Smooth muscle cell (in vitro differentiated cells): ENCODE measurements around the gene TCHH. TPM values are rescaled to one million over a fixed set of nuclear protein-coding genes. Genes with fewer than 3 reads are reported as not detected.

Experiments
- DNase-seq: peaks from one replicate; lab custom pipeline; 2025; ENCODE audit not compliant: unreplicated experiment; lab: John Stamatoyannopoulos, UW
- H2AFZ ChIP-seq: fragments of 200-600 bp; sonication (generic); 2 replicates; pipeline ENCODE4 v1.6.0; 2016; ENCODE audit warnings: antibody characterized with exemption, low read depth, mild to moderate bottlenecking
- H3F3A ChIP-seq: fragments of 200-600 bp; sonication (generic); 2 replicates; pipeline ENCODE4 v1.6.0; 2017; ENCODE audit warnings: antibody characterized with exemption, low read depth
- H3K27ac ChIP-seq: fragments of 200-600 bp; sonication (generic); 2 replicates; pipeline ENCODE4 v1.5.1; 2016; ENCODE audit warnings: low read depth, mild to moderate bottlenecking
- H3K27me3 ChIP-seq: fragments of 200-600 bp; sonication (generic); 2 replicates; pipeline ENCODE4 v1.6.1; 2016; ENCODE audit warnings: low read depth, mild to moderate bottlenecking
- H3K36me3 ChIP-seq: fragments of 200-600 bp; sonication (generic); 2 replicates; pipeline ENCODE4 v1.5.1; 2016; ENCODE audit warnings: low read depth
- H3K4me1 ChIP-seq: fragments of 200-600 bp; sonication (generic); 2 replicates; pipeline ENCODE4 v1.5.1; 2016; ENCODE audit warnings: low read depth
- H3K4me2 ChIP-seq: fragments of 200-600 bp; sonication (generic); 2 replicates; pipeline ENCODE4 v1.6.0; 2016; ENCODE audit warnings: mild to moderate bottlenecking
- H3K4me3 ChIP-seq: fragments of 200-600 bp; sonication (generic); 2 replicates; pipeline ENCODE4 v1.5.1; 2016; ENCODE audit warnings: mild to moderate bottlenecking
- H3K79me2 ChIP-seq: fragments of 200-600 bp; sonication (generic); 2 replicates; pipeline ENCODE4 v1.6.0; 2016; ENCODE audit warnings: low read depth, mild to moderate bottlenecking
- H3K9ac ChIP-seq: fragments of 200-600 bp; sonication (generic); 2 replicates; pipeline ENCODE4 v1.6.0; 2016; ENCODE audit warnings: low read depth
- H3K9me3 ChIP-seq: fragments of 200-600 bp; sonication (generic); replicated peaks from 2 replicates; pipeline ENCODE4 v1.5.1; 2016; ENCODE audit warnings: low read depth
- H4K20me1 ChIP-seq: fragments of 200-600 bp; sonication (generic); 2 replicates; pipeline ENCODE4 v1.6.0; 2016; ENCODE audit warnings: low read depth
- CTCF ChIP-seq: fragments of 200-600 bp; sonication (generic); IDR thresholded peaks from 2 replicates; pipeline ENCODE4 v1.5.1; 2017; ENCODE audit warnings: borderline replicate concordance, mild to moderate bottlenecking, antibody characterized with exemption; ENCODE audit not compliant: insufficient read depth, poor library complexity, severe bottlenecking
- WGBS: methylation state at CpG from one replicate; pipeline ENCODE4 v1.1.7; 2016; ENCODE audit warnings: low lambda C conversion rate; 5-methylcytosine and 5-hydroxymethylcytosine counted together
- polyA plus RNA-seq: library from polyadenylated mRNA; unstranded; fragments of >200 nt; fragmentation: Nextera tagmentation; extraction: Ambion mirVana; gene quantifications from 2 replicates; pipeline ENCODE4 v1.2.1, GENCODE V29; 2016
- total RNA-seq: library from RNA; depleted of rRNA; stranded (reverse); fragments of >200 nt; gene quantifications from 2 replicates; pipeline ENCODE4 v1.2.3, GENCODE V29; 2014

The TCHH gene
- total and polyA plus RNA-seq, 2 experiments from 2014 or later = not detected

- H3K9me3 ChIP-seq = no peaks in the 10 kb centered on the region
- no peak for TF ChIP-seq CTCF
- no peaks in the 10 kb centered on the region for H3K4me1 ChIP-seq
- no peaks in the 10 kb centered on the region for H3K79me2 ChIP-seq
- H2AFZ ChIP-seq = no peak overlapping the region
- no peak overlapping the region for H3K27ac ChIP-seq
- no peaks in the 10 kb centered on the region for H4K20me1 ChIP-seq
- no peak overlapping the region for H3K9ac ChIP-seq
- H3K36me3 ChIP-seq = no peaks in the 10 kb centered on the region
- no peak overlapping the region for H3K4me3 ChIP-seq
- H3F3A ChIP-seq = no peaks in the 10 kb centered on the region
- no peak for DNase-seq
- H3K27me3 ChIP-seq = no peaks in the 10 kb centered on the region
- no peak overlapping the region for H3K4me2 ChIP-seq
Observed at GRCh38 chr1:152127673-152128072, 12.4 kb upstream of the TCHH start.

GRCh38 chr1:152125834-152126443, 10.7 kb upstream of the TCHH start:
- no peaks in the 10 kb centered on the region for H3K79me2 ChIP-seq
- H3K9ac ChIP-seq = no peak overlapping the region
- no peak overlapping the region for H3K4me3 ChIP-seq
- no peak overlapping the region for H3K27ac ChIP-seq
- H2AFZ ChIP-seq = no peak overlapping the region
- WGBS = 67% methylated on average over 6 of the region's 6 CpGs
- H3K27me3 ChIP-seq = no peaks in the 10 kb centered on the region
- TF ChIP-seq CTCF = no peak
- DNase-seq = no peak
- H4K20me1 ChIP-seq = no peaks in the 10 kb centered on the region
- H3F3A ChIP-seq = no peaks in the 10 kb centered on the region
- no peak overlapping the region for H3K4me2 ChIP-seq
- H3K36me3 ChIP-seq = no peaks in the 10 kb centered on the region
- H3K9me3 ChIP-seq = no peaks in the 10 kb centered on the region
- no peaks in the 10 kb centered on the region for H3K4me1 ChIP-seq

GRCh38 chr1:152118915-152119314, 3.7 kb upstream of the TCHH start:
- WGBS = 89% methylated on average over 1 of the region's 1 CpG
- no peak overlapping the region for H3K27ac ChIP-seq
- no peak for TF ChIP-seq CTCF

GRCh38 chr1:152112885-152113432, 2.3 kb downstream of the TCHH start:
- H3K4me2 ChIP-seq = peak overlapping the region; percentile 87
- H4K20me1 ChIP-seq = no peaks in the 10 kb centered on the region
- H3K4me1 ChIP-seq = no peaks in the 10 kb centered on the region
- H3K27me3 ChIP-seq = peaks cover 95% of the 10 kb centered on the region
- WGBS = 55% methylated on average over 13 of the region's 13 CpGs
- DNase-seq = no peak
- H3K79me2 ChIP-seq = no peaks in the 10 kb centered on the region
- no peak for TF ChIP-seq CTCF
- no peak overlapping the region for H3K9ac ChIP-seq
- no peak overlapping the region for H3K27ac ChIP-seq
- H3F3A ChIP-seq = no peaks in the 10 kb centered on the region
- H3K36me3 ChIP-seq = no peaks in the 10 kb centered on the region
- no peak overlapping the region for H2AFZ ChIP-seq
- H3K4me3 ChIP-seq = peak overlapping the region; percentile 8
- no peaks in the 10 kb centered on the region for H3K9me3 ChIP-seq

More at GRCh38 chr1:152118915-152119314, 3.7 kb upstream of the TCHH start:
- no peak for DNase-seq
- Histone ChIP-seq H2AFZ (no peak overlapping the region), H3K9ac (no peak overlapping the region), H3K4me3 (no peak overlapping the region), H4K20me1 (no peaks in the 10 kb centered on the region), H3K9me3 (no peaks in the 10 kb centered on the region), H3K4me2 (no peak overlapping the region), H3F3A (no peaks in the 10 kb centered on the region), H3K36me3 (no peaks in the 10 kb centered on the region), H3K27me3 (peaks cover 35% of the 10 kb centered on the region), H3K4me1 (no peaks in the 10 kb centered on the region), H3K79me2 (no peaks in the 10 kb centered on the region)
